ENCODE results near the gene NFKBIL1.

- TF ChIP-seq POLR2A (IDR thresholded peaks at IDR 0.05; ENCODE audit: extremely low read depth, insufficient read length): no peak
- TF ChIP-seq, protein P1, sequence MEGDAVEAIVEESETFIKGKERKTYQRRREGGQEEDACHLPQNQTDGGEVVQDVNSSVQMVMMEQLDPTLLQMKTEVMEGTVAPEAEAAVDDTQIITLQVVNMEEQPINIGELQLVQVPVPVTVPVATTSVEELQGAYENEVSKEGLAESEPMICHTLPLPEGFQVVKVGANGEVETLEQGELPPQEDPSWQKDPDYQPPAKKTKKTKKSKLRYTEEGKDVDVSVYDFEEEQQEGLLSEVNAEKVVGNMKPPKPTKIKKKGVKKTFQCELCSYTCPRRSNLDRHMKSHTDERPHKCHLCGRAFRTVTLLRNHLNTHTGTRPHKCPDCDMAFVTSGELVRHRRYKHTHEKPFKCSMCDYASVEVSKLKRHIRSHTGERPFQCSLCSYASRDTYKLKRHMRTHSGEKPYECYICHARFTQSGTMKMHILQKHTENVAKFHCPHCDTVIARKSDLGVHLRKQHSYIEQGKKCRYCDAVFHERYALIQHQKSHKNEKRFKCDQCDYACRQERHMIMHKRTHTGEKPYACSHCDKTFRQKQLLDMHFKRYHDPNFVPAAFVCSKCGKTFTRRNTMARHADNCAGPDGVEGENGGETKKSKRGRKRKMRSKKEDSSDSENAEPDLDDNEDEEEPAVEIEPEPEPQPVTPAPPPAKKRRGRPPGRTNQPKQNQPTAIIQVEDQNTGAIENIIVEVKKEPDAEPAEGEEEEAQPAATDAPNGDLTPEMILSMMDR (IDR thresholded peaks at IDR 0.05; ENCODE audit: low read depth, low read length): no peak
- TF ChIP-seq, protein P2, sequence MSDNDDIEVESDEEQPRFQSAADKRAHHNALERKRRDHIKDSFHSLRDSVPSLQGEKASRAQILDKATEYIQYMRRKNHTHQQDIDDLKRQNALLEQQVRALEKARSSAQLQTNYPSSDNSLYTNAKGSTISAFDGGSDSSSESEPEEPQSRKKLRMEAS (IDR thresholded peaks at IDR 0.05; ENCODE audit: low read depth, low read length): no peak
- no peak for TF ChIP-seq MYC (IDR thresholded peaks at IDR 0.05; ENCODE audit: low read depth, low read length)
Observed at GRCh38 chr6:31528821-31529328, 18.5 kb upstream of the NFKBIL1 start, which contains the start of gene MCCD1.

Data from NB4 (cell line).